Measurements from ENCODE around the gene ZMYM2. TPM values are rescaled to one million over a fixed set of nuclear protein-coding genes. Genes with fewer than 3 reads are reported as not detected.
"Not testable (repeated sequence)": the region's sequence is repeated elsewhere in the genome, so short reads cannot be mapped to it uniquely, and the experiment has no call there.

ZMYM2 gene
- total RNA-seq, 1 donor from 2014 or later = 55.1 TPM

DNA sequence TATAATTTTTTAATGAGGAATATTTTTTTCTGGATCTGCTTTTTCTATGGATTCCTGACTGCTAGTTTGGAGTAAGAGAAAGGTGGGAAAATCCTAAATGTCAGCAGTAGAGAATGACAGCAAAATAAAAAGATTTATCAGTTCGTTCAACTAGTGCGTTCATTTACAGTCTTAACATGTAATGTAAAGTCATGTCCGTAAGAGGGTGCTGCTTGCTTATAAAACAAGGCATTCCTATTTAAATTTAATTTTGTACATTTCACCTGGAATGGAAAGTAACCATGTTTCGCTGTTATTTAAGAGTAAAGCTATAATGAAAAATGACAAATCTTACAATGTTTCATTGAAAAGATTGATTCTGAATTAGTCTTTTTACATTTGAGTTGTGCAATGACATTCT, 76.6 kb downstream of the ZMYM2 start:
- DNase-seq (ENCODE audit: low spot score) = no peak
- intact Hi-C loops (cut with DNase I) = no loop called here

DNA sequence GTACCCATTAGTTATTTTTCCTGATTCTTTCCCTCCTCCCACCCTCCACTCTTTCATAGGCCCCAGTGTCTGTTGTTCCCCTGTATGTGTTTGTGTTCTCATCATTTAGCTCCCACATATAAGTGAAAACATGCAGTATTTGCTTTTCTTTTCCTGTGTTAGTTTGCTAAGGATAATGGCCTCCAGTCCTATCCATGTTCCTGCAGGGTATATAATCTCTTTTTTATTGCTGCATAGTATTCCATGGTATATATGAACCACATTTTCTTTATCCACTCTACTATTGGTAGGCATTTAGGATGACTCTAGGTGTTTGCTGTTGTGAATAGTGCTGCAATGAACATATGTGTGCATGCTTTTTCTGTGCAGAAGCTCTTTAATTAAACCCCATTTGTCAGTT, 79.4 kb downstream of the ZMYM2 start:
- no peak for DNase-seq (ENCODE audit: low spot score)
- intact Hi-C loops (cut with DNase I) = no loop called here

DNA sequence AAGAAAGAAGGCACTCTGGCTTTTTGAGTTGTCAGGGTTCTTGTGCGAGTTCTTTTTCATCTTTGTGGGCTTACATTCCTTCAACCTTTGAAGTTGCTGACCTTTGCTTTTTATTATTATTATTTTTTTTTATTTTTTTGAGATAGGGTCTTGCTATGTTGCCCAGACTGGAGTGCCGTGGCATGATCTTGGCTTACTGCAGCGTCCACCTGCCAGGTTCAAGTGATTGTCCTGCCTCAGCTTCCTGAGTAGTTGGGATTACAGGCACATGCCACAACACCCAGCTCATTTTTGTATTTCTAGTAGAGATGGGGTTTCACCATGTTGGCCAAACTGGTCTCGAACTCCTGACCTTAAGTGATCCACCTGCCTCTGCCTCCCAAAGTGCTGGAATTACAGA, 84.1 kb downstream of the ZMYM2 start:
- intact Hi-C loops (cut with DNase I); DNase-seq (ENCODE audit: low spot score): not testable (repeated sequence)

DNA sequence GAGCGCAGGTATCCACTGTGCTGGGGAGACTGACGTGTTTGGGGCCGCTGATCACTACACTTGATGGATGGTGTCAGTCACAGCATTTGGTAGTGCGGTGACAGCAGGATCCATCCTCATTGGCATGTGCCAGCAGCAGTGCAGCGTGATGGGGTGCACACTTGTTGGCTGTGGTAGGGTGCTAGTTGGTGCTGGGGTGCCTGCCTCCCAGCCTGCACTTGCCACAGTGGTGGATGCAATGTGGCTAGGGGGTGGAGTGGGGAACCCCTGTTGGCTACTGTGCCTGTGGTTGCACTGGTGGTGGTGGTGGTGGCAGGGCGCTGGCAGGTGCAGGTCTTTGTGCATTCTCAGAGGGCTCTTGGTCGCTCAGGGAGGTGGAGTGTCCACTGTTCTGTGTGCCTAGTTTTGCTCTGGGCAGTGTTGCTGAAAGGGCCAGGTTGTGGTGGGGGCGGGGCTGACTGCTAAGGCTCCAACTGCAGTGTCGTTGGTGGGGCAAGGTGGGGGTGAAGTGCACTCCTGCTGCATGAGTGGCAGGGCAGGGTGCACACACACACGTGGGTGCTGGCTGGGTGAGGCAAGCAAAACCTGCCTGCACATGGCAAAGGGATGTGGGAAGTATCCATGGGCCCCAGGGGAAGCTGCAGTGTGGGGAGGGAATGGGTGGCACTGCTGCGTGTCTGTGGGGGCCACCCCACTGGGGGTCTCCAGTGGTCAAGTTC, 84.8 kb downstream of the ZMYM2 start:
- intact Hi-C loops (cut with DNase I) = no loop called here
- DNase-seq (ENCODE audit: low spot score) = no peak

DNA sequence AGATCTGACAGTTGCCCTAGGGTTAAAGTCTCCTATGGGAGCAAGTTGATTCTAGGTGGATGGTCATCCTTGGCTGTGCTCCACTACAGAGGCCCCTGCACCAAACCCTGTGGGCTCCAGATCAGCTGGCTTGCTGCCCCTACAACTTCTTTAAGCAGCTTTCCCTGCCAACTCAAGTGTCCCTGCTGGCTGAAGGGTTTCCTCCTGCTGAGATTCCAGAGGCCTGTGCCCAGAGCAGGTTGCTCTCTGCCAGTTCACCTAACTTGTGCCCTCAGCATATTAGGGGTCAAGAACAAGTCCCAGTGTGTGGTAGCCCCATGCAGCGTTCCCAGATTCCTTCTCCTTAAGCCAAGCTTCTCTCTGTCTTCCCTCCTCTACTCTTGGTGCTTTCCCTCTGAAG, 85.6 kb downstream of the ZMYM2 start:
- no peak for DNase-seq (ENCODE audit: low spot score)
- intact Hi-C loops (cut with DNase I) = no loop called here

DNA sequence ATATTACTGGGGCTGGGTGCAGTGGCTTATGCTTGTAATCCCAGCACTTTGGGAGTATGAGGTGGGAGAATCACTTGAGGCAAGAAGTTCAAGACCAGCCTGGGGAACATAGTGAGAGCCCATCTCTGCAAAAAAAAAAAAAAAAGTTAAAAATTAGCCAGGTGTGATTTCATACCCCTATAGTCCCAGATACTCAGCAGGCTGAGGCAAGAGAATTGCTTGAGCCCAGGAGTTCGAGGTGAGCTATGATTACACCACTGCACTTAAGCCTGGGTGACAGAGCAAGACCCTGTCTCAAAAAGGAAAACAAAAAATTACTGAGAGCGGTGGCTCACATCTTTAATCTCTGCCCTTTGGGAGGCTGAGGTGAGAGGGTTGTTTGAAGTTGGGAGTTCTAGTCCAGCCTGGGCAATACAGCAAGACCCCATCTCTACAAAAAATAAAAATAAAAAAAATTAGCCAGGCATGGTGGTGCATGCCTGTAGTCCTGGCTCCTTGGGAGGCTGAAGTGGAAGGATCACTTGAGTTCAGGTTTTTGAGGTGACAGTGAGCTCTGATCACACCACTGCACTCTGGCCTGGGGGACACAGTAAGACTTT, 87.5 kb downstream of the ZMYM2 start:
- no peak for DNase-seq (ENCODE audit: low spot score)
- intact Hi-C loops (cut with DNase I) = no loop called here

DNA sequence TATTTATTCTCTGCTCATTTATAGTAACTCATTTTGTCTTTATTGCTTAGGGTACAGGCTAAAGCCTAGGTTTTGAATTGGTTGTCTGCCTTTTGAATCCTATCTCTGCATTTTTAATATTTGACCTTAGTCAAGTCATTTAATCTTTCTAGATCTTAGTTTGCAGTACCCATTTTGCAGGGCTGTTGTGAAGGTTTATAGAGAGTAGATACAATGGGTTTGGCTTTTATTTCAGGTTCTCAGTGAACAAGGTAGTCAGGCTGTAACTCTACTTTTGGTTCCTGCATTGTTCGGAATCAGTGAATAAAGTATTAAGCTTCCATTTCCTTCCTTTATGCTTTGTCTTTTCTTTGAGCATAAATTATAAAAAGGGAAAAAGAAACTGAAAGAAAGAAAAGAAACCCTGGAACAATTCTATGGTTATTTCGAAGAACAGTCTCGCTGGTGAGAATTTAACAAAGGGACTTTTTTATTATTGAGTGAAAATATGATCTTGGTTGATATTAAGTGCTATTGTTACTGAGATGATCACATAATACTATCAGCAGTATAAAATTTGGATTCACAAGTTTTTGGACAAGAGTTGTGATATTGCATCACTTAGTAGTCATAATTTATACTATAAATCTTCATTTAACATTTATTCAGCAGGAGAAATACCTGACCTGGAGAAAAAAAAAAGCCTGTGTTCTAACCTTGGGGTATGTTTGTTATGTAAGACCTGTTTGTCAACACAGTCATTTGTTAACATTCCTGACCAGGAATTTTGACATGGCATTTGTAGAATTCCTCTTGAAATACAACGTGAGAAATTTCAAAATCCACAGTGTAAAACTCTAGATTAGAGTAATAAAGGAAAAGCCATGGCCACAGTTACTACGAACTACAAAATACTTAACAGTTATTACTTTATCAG, 91.3 kb downstream of the ZMYM2 start:
- no peak for DNase-seq (ENCODE audit: low spot score)
- intact Hi-C loops (cut with DNase I) = loop anchor here (10.0 kb wide), 1 partner anchor 115 kb away; the partner anchor contains the start of gene GJA3

DNA sequence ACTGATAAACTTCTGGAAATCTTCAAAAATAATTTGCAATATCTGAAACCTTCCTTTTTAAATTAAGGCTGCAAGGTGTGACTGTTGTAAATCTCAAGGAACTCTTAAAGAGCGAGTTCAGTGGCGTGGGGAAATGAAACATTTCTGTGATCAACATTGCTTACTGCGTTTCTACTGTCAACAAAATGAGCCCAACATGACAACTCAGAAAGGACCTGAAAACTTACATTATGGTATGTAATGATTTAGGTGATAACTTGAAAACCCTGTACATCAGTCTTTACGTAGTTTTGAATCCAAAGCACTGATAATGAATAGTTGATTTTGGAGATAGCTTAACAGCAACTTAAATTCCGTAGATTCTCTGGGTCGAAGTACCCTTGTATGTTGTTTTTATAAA, 92.8 kb downstream of the ZMYM2 start:
- intact Hi-C loops (cut with DNase I) = loop anchor here (10.0 kb wide), 1 partner anchor 113 kb away; the partner anchor contains the start of gene GJA3
- DNase-seq (ENCODE audit: low spot score) = no peak

DNA sequence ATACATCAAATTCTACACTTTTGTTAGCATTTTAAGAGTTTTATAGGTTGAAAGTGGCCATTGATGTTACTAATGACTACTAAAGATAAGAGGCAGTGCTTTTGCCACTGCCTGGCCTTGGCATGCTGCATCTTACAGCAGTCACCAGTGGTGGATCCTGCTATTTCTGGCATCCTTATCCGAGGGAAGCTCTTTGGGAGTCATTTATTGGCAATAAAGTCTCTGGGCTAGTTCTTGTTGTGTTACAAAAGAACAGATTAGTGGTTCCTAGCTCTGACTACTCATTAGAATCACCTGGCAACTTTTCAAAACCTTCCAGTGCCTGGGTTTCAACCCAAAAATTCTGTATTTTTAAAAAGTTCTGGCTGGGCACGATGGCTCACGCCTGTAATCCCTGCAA, 94.5 kb downstream of the ZMYM2 start:
- no peak for DNase-seq (ENCODE audit: low spot score)
- intact Hi-C loops (cut with DNase I) = loop anchor here (10.0 kb wide), 1 partner anchor 112 kb away; the partner anchor contains the start of gene GJA3

DNA sequence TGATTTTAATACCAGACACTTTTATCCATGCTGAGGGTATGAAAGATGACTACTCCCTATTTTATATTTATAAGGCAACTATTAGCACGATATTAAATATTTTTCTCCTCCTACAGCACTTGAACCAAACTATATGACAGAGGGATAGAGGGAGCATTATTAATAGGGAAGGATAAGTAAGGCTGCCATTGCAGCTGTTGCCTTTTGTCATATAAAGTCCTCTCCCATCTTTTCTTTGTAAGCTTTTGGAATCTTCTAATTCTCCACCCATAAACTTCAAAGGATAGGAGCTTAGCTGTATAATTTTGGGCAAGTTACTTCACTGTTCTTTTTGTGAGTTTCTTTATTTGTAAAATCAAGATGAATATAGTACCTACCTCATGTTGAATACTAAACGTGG, 95.4 kb downstream of the ZMYM2 start:
- intact Hi-C loops (cut with DNase I) = loop anchor here (10.0 kb wide), 1 partner anchor 111 kb away; the partner anchor contains the start of gene GJA3

DNA sequence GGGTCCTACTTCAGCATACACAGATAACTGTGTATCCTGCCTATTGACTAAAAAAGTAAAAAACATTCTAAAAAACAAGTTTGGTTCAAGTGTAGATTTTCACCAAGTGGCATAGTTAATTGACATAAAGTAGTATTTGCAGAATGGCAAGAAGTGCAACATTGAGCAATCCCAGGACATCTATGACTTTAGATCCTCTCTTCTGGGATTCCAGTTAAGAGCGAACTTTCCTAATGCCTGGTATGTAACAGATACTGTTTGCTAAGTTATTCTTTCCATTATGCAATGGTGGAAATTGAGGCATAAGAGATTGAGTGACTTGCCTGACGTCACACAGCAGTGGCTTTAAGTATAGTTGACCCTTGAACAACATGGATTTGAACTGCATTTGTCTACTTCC, 96.1 kb downstream of the ZMYM2 start:
- intact Hi-C loops (cut with DNase I) = loop anchor here (10.0 kb wide), 1 partner anchor 110 kb away; the partner anchor contains the start of gene GJA3
- no peak for DNase-seq (ENCODE audit: low spot score)

More for the DNA sequence above, 95.4 kb downstream of the ZMYM2 start:
- DNase-seq (ENCODE audit: low spot score) = no peak

DNA sequence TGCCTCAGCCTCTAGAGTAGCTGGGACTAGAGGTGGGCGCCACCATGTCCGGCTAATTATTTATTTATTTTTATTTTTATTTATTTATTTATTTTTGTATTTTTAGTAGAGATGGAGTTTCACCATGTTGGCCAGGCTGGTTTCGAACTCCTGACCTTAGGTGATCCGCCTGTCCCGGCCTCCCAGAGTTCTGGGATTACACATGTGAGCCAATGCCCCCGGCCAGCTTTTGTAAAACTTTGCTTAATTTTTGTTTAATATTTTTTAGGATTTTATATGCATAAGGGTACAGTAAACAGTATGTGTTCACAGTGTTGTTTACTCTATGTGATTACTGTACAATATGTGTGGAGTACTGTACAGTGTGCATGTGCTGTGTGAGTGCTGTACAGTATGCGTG, 98.7 kb downstream of the ZMYM2 start:
- no peak for DNase-seq (ENCODE audit: low spot score)
- intact Hi-C loops (cut with DNase I) = loop anchor here (10.0 kb wide), 1 partner anchor 108 kb away; the partner anchor contains the start of gene GJA3

DNA sequence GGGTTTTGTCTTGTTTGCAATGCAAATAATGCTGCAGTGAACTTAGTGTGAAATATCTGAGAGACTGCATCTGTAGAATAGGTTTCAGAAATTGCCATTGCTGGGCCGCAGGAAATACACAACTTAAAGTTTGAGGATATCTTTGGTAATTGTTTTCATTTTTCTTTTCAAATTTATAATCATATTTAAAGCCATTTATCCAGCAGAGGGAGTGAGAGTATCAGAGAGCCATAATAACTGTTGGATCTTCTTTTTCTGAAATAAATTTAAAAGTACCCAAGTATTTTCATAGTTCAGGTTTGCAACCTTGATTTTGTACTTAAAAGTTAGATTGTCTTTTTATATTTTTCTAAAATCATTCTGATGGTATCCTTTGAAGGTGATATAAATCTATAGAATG, 99.4 kb downstream of the ZMYM2 start:
- intact Hi-C loops (cut with DNase I) = loop anchor here (10.0 kb wide), 1 partner anchor 107 kb away; the partner anchor contains the start of gene GJA3
- no peak for DNase-seq (ENCODE audit: low spot score)

DNA sequence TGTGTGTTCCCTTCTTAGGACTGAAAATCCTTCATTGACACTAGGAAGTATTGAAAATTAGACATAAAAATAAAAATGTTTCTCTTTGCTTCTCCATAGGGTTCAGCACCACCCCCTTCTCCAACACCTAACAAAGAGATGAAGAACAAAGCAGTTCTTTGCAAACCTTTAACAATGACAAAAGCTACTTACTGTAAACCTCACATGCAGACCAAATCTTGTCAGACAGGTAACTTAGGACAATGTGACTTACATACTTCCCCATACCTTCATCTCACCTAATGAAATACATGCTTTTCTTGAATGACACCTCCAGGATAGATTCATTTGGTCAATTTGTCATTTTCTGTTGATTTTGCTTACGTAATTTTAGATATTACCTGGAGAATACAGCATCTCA, 99.9 kb downstream of the ZMYM2 start:
- intact Hi-C loops (cut with DNase I) = loop anchor here (10.0 kb wide), 1 partner anchor 106 kb away; the partner anchor contains the start of gene GJA3
- no peak for DNase-seq (ENCODE audit: low spot score)

DNA sequence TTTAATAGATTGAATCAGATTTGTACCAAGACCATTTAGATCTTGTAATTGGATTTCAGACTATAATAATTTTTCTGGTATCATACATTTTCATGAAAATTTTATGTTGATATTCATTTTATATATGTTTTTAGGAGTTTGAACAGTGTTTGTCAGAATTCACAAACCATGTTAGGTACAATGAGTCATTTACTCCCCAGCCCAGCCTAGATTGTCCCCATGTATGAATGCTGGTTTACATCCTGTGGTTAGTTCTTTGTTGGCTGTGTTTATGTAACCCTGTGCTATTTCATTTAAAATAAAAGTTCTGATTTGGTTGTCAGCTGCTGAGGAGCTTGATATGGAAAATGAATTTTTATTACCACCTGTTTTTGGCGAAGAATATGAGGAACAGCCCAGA, 105.6 kb downstream of the ZMYM2 start:
- intact Hi-C loops (cut with DNase I) = no loop called here
- DNase-seq (ENCODE audit: low spot score) = no peak

DNA sequence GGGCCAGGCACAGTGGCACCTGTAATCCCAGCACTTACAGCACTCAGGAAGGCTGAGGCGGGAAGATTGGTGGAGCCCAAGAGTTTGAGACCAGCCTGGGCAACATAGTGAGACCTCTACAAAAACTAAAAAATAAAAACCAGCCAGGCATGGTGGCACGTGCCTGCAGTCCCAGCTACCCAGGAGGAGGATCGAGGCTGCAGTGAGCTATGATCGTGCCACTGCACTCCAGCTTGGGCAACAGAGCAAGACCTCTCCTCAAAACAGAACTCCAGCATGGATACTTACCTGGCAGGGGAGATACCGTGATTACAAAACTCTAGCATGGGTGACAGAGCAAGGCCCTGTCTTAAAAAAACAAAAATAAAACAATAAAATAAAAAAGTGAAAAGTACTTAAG, 107.0 kb downstream of the ZMYM2 start:
- no peak for DNase-seq (ENCODE audit: low spot score)
- intact Hi-C loops (cut with DNase I) = no loop called here

DNA sequence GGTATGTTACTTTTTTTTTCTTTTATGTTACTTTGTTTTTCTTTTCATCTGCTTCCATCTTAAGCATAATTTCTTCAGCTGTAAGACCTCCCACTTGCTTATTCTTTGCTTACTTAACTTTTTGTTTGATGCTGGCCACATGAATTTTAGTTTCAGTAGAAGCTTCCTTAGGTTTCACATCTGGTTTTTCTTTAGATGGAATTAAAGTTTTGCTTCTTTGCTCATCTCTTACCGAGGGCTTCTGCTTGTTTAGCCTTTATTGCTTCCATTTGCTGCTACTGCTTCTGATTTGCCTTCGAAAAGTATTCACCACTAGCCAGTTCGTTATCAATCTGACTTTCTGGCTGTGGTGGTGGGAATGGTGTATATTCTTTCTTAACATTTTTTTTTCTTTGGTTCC, 111.4 kb downstream of the ZMYM2 start:
- no peak for DNase-seq (ENCODE audit: low spot score)
- intact Hi-C loops (cut with DNase I) = no loop called here

DNA sequence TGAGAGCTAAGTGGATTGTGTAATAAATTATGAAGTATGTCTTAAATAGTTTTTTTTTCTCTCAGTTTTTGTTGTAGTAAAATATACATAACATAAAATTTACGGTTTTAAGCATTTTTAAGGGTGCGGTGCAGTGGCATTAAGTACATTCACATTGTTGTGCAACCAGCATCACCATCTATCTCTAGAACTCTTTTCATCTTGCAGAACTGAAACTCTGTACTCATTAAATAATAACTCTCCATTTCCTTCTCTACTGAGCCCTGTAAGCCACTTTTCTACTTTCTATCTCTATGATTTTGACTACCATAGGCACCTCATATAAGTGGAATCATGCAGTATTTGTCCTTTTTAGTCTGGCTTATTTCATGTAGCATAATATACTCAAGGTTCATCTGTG, 115.2 kb downstream of the ZMYM2 start:
- intact Hi-C loops (cut with DNase I) = no loop called here
- no peak for DNase-seq (ENCODE audit: low spot score)

DNA sequence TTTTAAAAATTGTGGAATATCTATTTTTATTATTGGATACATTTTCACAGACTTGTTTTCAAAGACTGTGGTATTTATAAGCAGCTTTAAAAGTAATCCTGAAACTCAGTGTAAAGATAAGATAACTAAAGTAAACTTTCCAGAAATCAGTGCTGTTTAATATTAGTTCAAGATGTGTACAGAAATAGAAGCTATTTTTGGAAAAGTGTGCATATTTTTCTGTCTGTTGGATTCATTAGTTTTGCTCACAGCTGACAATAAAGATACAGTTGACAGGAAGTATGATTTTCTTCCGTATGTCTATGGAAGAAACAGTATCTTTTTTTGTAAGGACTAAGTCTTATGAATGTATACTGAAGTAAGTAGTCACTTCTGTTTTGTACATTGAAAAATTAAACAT, 116.4 kb downstream of the ZMYM2 start:
- intact Hi-C loops (cut with DNase I) = no loop called here
- no peak for DNase-seq (ENCODE audit: low spot score)

DNA sequence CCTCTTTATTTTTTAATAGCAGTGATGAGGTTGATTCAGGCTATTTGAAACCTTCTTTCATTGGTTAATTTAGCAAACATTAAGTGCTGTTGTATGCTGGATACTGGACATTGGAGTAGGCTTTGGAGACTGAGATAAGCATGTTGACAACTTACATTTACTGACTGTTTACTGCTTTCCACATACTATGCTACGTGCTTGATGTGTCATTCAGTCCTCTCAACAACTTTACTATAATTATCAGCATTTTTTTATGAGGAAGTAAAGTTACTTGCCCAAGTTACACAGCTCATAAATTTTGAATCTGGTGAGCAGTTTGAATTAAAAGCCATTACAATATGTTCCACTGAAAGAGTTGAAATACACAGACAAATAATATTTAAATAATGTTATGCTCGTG, 118.6 kb downstream of the ZMYM2 start:
- DNase-seq (ENCODE audit: low spot score) = no peak
- intact Hi-C loops (cut with DNase I) = no loop called here
